Skeletal muscle satellite cell (primary cell): Measurements from ENCODE around the gene PRELID2.

Experiments used
- H3K27me3 ChIP-seq: 2 replicates; pipeline ENCODE4 v1.7.0; 2013; ENCODE audit warnings: low read length; ENCODE audit not compliant: control insufficient read depth, insufficient read depth
- H3K36me3 ChIP-seq: 2 replicates; pipeline ENCODE4 v1.7.0; 2013; ENCODE audit warnings: mild to moderate bottlenecking, control low read depth, low read length; ENCODE audit not compliant: insufficient read depth
- H3K4me1 ChIP-seq: 2 replicates; pipeline ENCODE4 v1.7.0; 2013; ENCODE audit warnings: low read length; ENCODE audit not compliant: control insufficient read depth, insufficient read depth
- H3K4me2 ChIP-seq: 2 replicates; pipeline ENCODE4 v1.7.0; 2013; ENCODE audit warnings: mild to moderate bottlenecking, low read length
- H3K4me3 ChIP-seq: 2 replicates; pipeline ENCODE4 v1.7.0; 2013; ENCODE audit warnings: low read length
- H3K9ac ChIP-seq: 2 replicates; pipeline ENCODE4 v1.7.0; 2013; ENCODE audit warnings: mild to moderate bottlenecking, low read depth, low read length, moderate library complexity
- H3K9me3 ChIP-seq: replicated peaks from 2 replicates; pipeline ENCODE4 v1.7.0; 2013; ENCODE audit warnings: mild to moderate bottlenecking, control low read depth, low read length

Gene PRELID2

DNA sequence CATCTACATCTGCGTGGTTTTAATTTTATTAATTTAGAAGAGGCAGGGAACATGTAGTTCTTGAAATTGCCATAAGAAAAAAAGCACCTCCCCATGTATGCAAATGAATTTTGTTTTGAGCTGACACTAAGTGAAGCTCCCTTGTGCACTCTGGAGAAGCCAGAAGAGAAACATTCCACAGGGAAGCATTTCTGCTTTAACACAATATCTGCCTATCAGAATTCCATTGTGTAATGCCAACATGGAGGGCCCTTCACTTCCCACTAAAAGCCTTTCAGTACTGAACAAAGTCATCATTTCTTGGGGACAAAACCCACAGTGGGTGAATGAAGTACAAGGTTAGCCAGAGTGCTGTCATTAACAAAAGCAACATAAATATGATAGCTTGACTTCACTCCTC is 59.7 kb downstream of the PRELID2 start:
- no peaks in the 10 kb centered on the region for H3K9me3 ChIP-seq
- peak overlapping the region; percentile 27 for H3K4me2 ChIP-seq
- H3K4me3 ChIP-seq, result no peak overlapping the region
- H3K27me3 ChIP-seq, result no peaks in the 10 kb centered on the region
- H3K4me1 ChIP-seq, result peaks cover 33% of the 10 kb centered on the region
- H3K36me3 ChIP-seq, result no peaks in the 10 kb centered on the region
- H3K9ac ChIP-seq, result peak overlapping the region; percentile 32

- Histone ChIP-seq H3K36me3 (no peaks in the 10 kb centered on the region), H3K4me3 (no peak overlapping the region), H3K9me3 (no peaks in the 10 kb centered on the region), H3K4me2 (no peak overlapping the region), H3K4me1 (peaks cover 33% of the 10 kb centered on the region), H3K9ac (no peak overlapping the region), H3K27me3 (no peaks in the 10 kb centered on the region)
Measured at GRCh38 chr5:145774442-145774841, 60.7 kb downstream of the PRELID2 start.

DNA sequence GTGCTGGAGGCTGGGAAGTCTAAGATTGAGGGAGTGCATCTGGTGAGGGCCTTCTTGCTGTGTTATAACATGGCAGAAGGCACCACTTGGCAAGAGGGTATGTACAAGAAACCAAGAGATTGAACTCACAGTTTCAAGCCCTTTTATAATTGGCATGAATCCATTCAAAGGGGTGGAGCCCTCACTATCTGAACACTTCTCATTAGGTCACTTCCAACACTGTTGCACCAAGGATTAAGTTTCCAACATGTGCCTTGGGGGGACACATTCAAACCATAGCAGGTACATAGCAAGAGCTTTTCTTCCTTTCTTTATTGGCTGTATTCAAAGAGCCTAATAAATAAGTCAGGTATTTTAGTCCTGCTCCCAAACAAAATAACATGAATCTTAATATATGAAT is 62.7 kb downstream of the PRELID2 start:
- no peaks in the 10 kb centered on the region for H3K27me3 ChIP-seq
- H3K4me3 ChIP-seq, result no peak overlapping the region
- no peak overlapping the region for H3K4me2 ChIP-seq
- H3K36me3 ChIP-seq, result no peaks in the 10 kb centered on the region
- peaks cover 22% of the 10 kb centered on the region for H3K4me1 ChIP-seq
- no peaks in the 10 kb centered on the region for H3K9me3 ChIP-seq
- no peak overlapping the region for H3K9ac ChIP-seq

DNA sequence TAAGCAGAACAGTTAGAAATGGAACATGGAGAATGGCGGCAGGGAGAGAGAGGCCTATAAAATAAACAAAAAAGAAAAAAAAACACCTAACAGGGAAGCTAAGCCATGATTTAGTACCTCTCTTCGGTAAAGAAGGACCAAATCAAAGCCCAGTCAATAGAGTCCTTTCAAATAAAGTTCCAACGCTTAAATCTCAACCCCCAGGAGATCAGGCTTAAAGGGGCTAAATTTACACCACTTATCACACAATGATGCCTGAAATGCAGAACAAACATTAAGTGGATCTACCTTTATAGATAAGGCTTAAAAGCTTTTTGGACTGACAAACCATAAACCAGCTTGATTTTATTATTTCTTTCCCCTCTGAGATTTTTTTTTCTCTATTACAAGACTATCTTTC is 66.3 kb downstream of the PRELID2 start:
- Histone ChIP-seq H3K27me3 (no peaks in the 10 kb centered on the region), H3K36me3 (no peaks in the 10 kb centered on the region)

GRCh38 chr5:145764325-145764724 is 70.8 kb downstream of the PRELID2 start:
- Histone ChIP-seq H3K9me3 (no peaks in the 10 kb centered on the region), H3K36me3 (no peaks in the 10 kb centered on the region), H3K4me1 (no peaks in the 10 kb centered on the region), H3K27me3 (no peaks in the 10 kb centered on the region), H3K4me3 (no peak overlapping the region), H3K4me2 (no peak overlapping the region), H3K9ac (no peak overlapping the region)

More for the DNA sequence above, 66.3 kb downstream of the PRELID2 start:
- Histone ChIP-seq H3K9ac (no peak overlapping the region), H3K9me3 (no peaks in the 10 kb centered on the region), H3K4me1 (no peaks in the 10 kb centered on the region), H3K4me3 (no peak overlapping the region), H3K4me2 (no peak overlapping the region)

DNA sequence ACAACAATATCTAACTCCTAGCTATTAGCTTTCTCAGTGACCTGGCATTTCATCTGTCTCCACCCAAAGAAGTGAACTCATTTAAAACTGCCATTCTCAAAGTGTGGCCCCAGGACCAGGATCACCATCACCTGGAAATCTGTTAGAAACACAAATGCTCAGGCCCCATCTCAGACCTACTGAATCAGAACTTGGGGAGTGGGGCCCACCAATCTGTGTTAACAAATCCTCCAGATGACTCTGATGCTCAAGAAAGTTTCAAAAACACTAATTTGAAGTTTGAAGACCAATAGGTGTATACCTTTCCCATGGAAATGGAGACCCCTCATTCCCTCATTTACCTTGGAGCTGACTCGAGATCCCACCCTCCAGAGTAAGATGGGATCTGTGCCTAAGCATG is 72.3 kb downstream of the PRELID2 start:
- no peaks in the 10 kb centered on the region for H3K27me3 ChIP-seq
- no peaks in the 10 kb centered on the region for H3K4me1 ChIP-seq
- H3K4me2 ChIP-seq, result no peak overlapping the region
- no peaks in the 10 kb centered on the region for H3K9me3 ChIP-seq
- no peak overlapping the region for H3K9ac ChIP-seq
- H3K4me3 ChIP-seq, result no peak overlapping the region
- H3K36me3 ChIP-seq, result no peaks in the 10 kb centered on the region

- Histone ChIP-seq H3K9me3 (no peaks in the 10 kb centered on the region), H3K36me3 (no peaks in the 10 kb centered on the region), H3K4me2 (no peak overlapping the region), H3K9ac (no peak overlapping the region), H3K4me3 (no peak overlapping the region), H3K4me1 (no peaks in the 10 kb centered on the region), H3K27me3 (no peaks in the 10 kb centered on the region)
Measured at GRCh38 chr5:145761254-145761653, 73.9 kb downstream of the PRELID2 start.

DNA sequence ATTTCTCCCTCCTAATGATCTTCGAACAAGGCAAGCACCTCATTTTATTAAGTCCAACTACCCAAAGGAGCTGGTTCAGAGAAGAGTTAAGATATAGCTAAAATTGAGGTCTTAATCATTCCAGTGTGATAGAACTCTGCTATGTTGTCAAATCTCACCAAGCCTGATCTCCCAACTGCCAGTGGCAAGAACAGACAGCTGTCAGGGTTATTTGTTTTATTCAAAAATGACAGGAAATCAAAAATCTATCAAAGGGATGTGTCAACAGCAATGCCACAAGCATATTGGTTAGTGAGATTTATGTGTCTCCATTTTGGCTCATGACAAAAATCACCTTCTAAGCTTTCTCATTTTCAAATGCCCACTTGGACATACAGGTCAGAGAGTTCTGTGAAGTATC is 74.5 kb downstream of the PRELID2 start:
- no peaks in the 10 kb centered on the region for H3K9me3 ChIP-seq
- no peaks in the 10 kb centered on the region for H3K4me1 ChIP-seq
- H3K4me2 ChIP-seq, result no peak overlapping the region
- no peaks in the 10 kb centered on the region for H3K36me3 ChIP-seq
- no peak overlapping the region for H3K9ac ChIP-seq
- no peak overlapping the region for H3K4me3 ChIP-seq
- no peaks in the 10 kb centered on the region for H3K27me3 ChIP-seq

DNA sequence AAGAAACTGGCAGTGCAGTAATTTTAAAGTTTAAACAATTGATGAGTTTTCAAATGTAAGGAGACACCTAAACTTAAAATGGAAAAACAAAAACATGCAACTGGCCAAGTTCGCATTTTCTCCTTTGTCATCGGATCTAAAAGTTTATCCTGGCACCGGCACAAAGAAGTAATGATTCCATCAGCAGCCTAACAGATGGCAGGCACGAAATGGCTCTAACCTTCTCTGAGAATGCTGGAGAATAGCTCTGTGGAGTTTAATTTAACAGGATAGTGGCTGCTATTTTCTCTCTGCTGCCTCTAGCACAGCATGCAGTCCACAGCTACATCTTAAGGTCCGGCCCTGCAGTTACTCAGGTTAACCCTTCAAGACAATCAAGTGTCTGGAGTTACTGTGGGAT is 82.2 kb downstream of the PRELID2 start:
- Histone ChIP-seq H3K9ac (peak overlapping the region; percentile 11), H3K4me3 (peak overlapping the region; percentile 3), H3K36me3 (no peaks in the 10 kb centered on the region), H3K4me1 (peaks cover 22% of the 10 kb centered on the region), H3K27me3 (no peaks in the 10 kb centered on the region), H3K4me2 (peak overlapping the region; percentile 64), H3K9me3 (no peaks in the 10 kb centered on the region)

DNA sequence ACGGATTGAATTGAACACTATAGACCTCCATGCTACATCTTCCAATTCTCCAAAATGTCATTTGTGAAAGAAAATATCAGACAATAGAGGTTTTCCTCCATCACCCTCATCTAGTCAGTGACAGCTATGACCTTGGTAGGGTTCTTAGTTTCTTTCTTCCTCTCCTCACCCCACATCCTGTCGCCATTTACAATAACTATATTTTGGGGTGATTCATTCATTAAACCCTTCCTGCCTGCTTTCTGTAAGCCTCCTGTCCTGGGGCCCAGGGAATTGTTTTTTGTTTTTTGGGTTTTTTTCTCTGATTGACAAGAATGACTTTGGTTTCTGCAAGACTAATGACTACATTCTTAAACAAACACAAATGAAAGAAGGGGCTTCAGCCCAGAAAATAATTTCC is 82.6 kb downstream of the PRELID2 start:
- H3K9ac ChIP-seq, result peak overlapping the region; percentile 11
- H3K9me3 ChIP-seq, result no peaks in the 10 kb centered on the region
- no peaks in the 10 kb centered on the region for H3K36me3 ChIP-seq
- H3K4me1 ChIP-seq, result peaks cover 22% of the 10 kb centered on the region
- H3K4me2 ChIP-seq, result peak overlapping the region; percentile 64
- no peaks in the 10 kb centered on the region for H3K27me3 ChIP-seq
- peak overlapping the region; percentile 3 for H3K4me3 ChIP-seq

DNA sequence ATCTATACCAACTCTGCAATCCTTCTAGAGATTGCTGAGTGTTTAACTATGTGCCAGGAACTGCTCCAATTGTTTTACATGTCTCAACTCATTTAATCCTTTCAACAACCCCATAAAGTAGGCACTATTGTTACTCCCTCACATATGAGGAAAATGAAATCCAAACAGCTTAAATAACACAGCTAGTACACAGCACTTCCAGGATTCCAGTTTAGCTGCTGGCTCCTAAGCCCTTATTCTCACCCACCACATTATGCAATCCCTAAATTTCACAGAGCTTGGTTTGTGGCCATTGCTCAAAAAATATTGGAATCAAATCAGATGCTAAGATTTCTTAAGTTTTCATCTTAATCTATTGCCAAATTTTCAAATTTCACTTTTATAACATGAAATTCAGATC is 84.9 kb downstream of the PRELID2 start:
- peaks cover 22% of the 10 kb centered on the region for H3K4me1 ChIP-seq

DNA sequence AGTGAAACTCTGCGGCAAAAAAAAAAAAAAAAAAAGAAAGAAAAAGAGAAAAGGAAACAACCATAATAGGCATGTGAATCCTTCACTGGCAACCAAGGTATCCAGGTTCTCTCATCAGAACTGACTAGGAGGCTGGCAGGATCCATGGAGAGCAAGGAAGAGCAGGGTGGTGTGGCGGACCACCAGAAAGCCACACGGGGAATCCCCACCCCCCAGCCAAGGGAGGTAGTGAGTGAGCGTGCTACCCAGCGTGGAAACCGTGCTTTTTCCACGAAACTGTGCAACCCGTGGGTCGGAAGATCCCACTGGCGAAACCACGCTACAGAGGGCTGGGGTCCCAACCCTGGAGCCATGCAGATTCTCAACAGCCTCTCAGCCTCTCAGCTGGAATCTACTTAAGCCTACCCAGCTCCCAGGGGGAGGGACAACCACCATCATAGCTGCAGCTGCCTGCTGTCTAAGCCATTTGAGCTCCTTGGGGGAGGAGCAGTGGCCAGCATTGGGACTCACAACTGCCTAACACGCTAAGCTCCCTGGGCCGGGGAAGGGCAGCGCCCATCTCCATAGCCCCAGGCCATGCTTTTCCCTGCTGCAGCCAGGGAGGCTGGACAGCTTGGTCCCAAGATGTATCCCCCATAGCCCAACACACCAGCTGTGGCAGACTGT is 91.6 kb downstream of the PRELID2 start:
- Histone ChIP-seq H3K36me3 (no peaks in the 10 kb centered on the region), H3K4me1 (no peaks in the 10 kb centered on the region), H3K9ac (no peak overlapping the region)

More for the DNA sequence above, 84.9 kb downstream of the PRELID2 start:
- H3K27me3 ChIP-seq, result no peaks in the 10 kb centered on the region
- H3K4me2 ChIP-seq, result no peak overlapping the region
- H3K9ac ChIP-seq, result no peak overlapping the region
- H3K36me3 ChIP-seq, result no peaks in the 10 kb centered on the region
- no peaks in the 10 kb centered on the region for H3K9me3 ChIP-seq
- H3K4me3 ChIP-seq, result no peak overlapping the region

More for the DNA sequence above, 91.6 kb downstream of the PRELID2 start:
- H3K4me3 ChIP-seq, result no peak overlapping the region
- H3K27me3 ChIP-seq, result no peaks in the 10 kb centered on the region
- no peaks in the 10 kb centered on the region for H3K9me3 ChIP-seq
- H3K4me2 ChIP-seq, result no peak overlapping the region
